Measurements from ENCODE around the gene DHX34. TPM values are rescaled to one million over a fixed set of nuclear protein-coding genes. Genes with fewer than 3 reads are reported as not detected.
A peak's percentile ranks its signal among the peaks of the same experiment; 100 is the strongest.
"Not testable (repeated sequence)": the region's sequence is repeated elsewhere in the genome, so short reads cannot be mapped to it uniquely, and the experiment has no call there.

DHX34 gene
- total RNA-seq, 1 donor from 2014 or later: 31.7 TPM

GRCh38 chr19:47405854-47406417 is 56.8 kb downstream of the DHX34 start:
- Mint-ChIP-seq H3K27ac (no peak overlapping the region), H3K4me1 (peaks cover 3% of the 10 kb centered on the region), H3K4me3 (no peak overlapping the region), H3K27me3 (ENCODE audit: low read depth) (no peaks in the 10 kb centered on the region), H3K36me3 (peaks cover 39% of the 10 kb centered on the region), H3K9me3 (peaks cover 4% of the 10 kb centered on the region)
- DNase-seq (ENCODE audit: low spot score in 2 of 2, unreplicated experiment in 2 of 2): no peak
- no peak for TF ChIP-seq CTCF (IDR thresholded peaks at IDR 0.05; ENCODE audit: unreplicated experiment)

- Mint-ChIP-seq H3K9me3 (peaks cover 4% of the 10 kb centered on the region), H3K27me3 (ENCODE audit: low read depth) (no peaks in the 10 kb centered on the region)
- TF ChIP-seq CTCF (IDR thresholded peaks at IDR 0.05; ENCODE audit: unreplicated experiment): no peak
Measured at GRCh38 chr19:47406711-47407416, 57.7 kb downstream of the DHX34 start.

GRCh38 chr19:47407417-47407774 is 58.3 kb downstream of the DHX34 start:
- no peak for TF ChIP-seq CTCF (IDR thresholded peaks at IDR 0.05; ENCODE audit: unreplicated experiment)
- Mint-ChIP-seq H3K9me3 (peaks cover 4% of the 10 kb centered on the region), H3K27ac (no peak overlapping the region), H3K4me1 (peaks cover 3% of the 10 kb centered on the region), H3K36me3 (peaks cover 34% of the 10 kb centered on the region), H3K27me3 (ENCODE audit: low read depth) (no peaks in the 10 kb centered on the region), H3K4me3 (no peak overlapping the region)
- DNase-seq (ENCODE audit: low spot score in 2 of 2, unreplicated experiment in 2 of 2): no peak

More at GRCh38 chr19:47406711-47407416, 57.7 kb downstream of the DHX34 start:
- H3K4me1 Mint-ChIP-seq: peaks cover 3% of the 10 kb centered on the region
- no peak overlapping the region for H3K4me3 Mint-ChIP-seq
- peak in 1 of 2 experiments; percentile 55 for DNase-seq (ENCODE audit: low spot score in 2 of 2, unreplicated experiment in 2 of 2)
- H3K36me3 Mint-ChIP-seq: peaks cover 34% of the 10 kb centered on the region
- no peak overlapping the region for H3K27ac Mint-ChIP-seq

- no peak for DNase-seq (ENCODE audit: low spot score in 2 of 2, unreplicated experiment in 2 of 2)
- no peak for TF ChIP-seq CTCF (IDR thresholded peaks at IDR 0.05; ENCODE audit: unreplicated experiment)
- peaks cover 4% of the 10 kb centered on the region for H3K9me3 Mint-ChIP-seq
- H3K4me1 Mint-ChIP-seq: peaks cover 3% of the 10 kb centered on the region
- H3K36me3 Mint-ChIP-seq: peaks cover 36% of the 10 kb centered on the region
- no peak overlapping the region for H3K4me3 Mint-ChIP-seq
- no peak overlapping the region for H3K27ac Mint-ChIP-seq
- H3K27me3 Mint-ChIP-seq (ENCODE audit: low read depth): no peaks in the 10 kb centered on the region
Measured at GRCh38 chr19:47408156-47408938, 59.2 kb downstream of the DHX34 start.

GRCh38 chr19:47411101-47411500 is 62.0 kb downstream of the DHX34 start:
- Mint-ChIP-seq H3K36me3 (peaks cover 36% of the 10 kb centered on the region), H3K9me3 (peaks cover 4% of the 10 kb centered on the region), H3K27ac (no peak overlapping the region), H3K27me3 (ENCODE audit: low read depth) (no peaks in the 10 kb centered on the region), H3K4me1 (peaks cover 3% of the 10 kb centered on the region), H3K4me3 (no peak overlapping the region)
- no peak for TF ChIP-seq CTCF (IDR thresholded peaks at IDR 0.05; ENCODE audit: unreplicated experiment)
- no peak for DNase-seq (ENCODE audit: low spot score in 2 of 2, unreplicated experiment in 2 of 2)

- H3K4me3 Mint-ChIP-seq; H3K27me3 Mint-ChIP-seq (ENCODE audit: low read depth); H3K4me1 Mint-ChIP-seq; H3K9me3 Mint-ChIP-seq; H3K27ac Mint-ChIP-seq; DNase-seq (ENCODE audit: low spot score in 2 of 2, unreplicated experiment in 2 of 2): not testable (repeated sequence)
- peaks cover 34% of the 10 kb centered on the region for H3K36me3 Mint-ChIP-seq
Measured at GRCh38 chr19:47411696-47412095, 62.6 kb downstream of the DHX34 start.

All from mesothelial cell of epicardium (in vitro differentiated cells).